ENCODE measurements around the gene UBAP1L. TPM values are rescaled to one million over a fixed set of nuclear protein-coding genes. Genes with fewer than 3 reads are reported as not detected.

UBAP1L gene
- total RNA-seq, 1 donor from 2014 or later: 2.3 TPM

- H3K4me1 Mint-ChIP-seq (ENCODE audit: low read depth): peaks cover 68% of the 10 kb centered on the region
- H3K36me3 Mint-ChIP-seq (ENCODE audit: low read depth): no peaks in the 10 kb centered on the region
- DNase-seq (ENCODE audit: low spot score): no peak
Observed at GRCh38 chr15:65068403-65068788, 46.6 kb downstream of the UBAP1L start.

GRCh38 chr15:65067645-65068402 is 47.2 kb downstream of the UBAP1L start, which contains the start of gene RASL12:
Gene RASL12, minus strand, starts transcription at chr15:65067991. Its CDS starts 156 bp downstream, at chr15:65067835.
- H3K27ac Mint-ChIP-seq (ENCODE audit: unreplicated experiment): peak within 1 kb of the TSS; percentile 77
- peaks cover 74% of the 10 kb centered on the region for H3K4me1 Mint-ChIP-seq (ENCODE audit: low read depth)
- no peaks in the 10 kb centered on the region for H3K9me3 Mint-ChIP-seq (ENCODE audit: low read depth)
- no peak for DNase-seq (ENCODE audit: low spot score)
- no peak for TF ChIP-seq CTCF (IDR thresholded peaks at IDR 0.05)
- H3K4me3 Mint-ChIP-seq (ENCODE audit: unreplicated experiment): peak within 1 kb of the TSS; percentile 78
- no peaks in the 10 kb centered on the region for H3K27me3 Mint-ChIP-seq (ENCODE audit: low read depth)
- H3K36me3 Mint-ChIP-seq (ENCODE audit: low read depth): no peaks in the 10 kb centered on the region

More at GRCh38 chr15:65068403-65068788, 46.6 kb downstream of the UBAP1L start:
- H3K27me3 Mint-ChIP-seq (ENCODE audit: low read depth): no peaks in the 10 kb centered on the region
- no peaks in the 10 kb centered on the region for H3K9me3 Mint-ChIP-seq (ENCODE audit: low read depth)
- H3K4me3 Mint-ChIP-seq (ENCODE audit: unreplicated experiment): peak overlapping the region; percentile 48
- no peak for TF ChIP-seq CTCF (IDR thresholded peaks at IDR 0.05)
- peak overlapping the region; percentile 38 for H3K27ac Mint-ChIP-seq (ENCODE audit: unreplicated experiment)

GRCh38 chr15:65067317-65067644 is 47.7 kb downstream of the UBAP1L start:
- Mint-ChIP-seq H3K27ac (ENCODE audit: unreplicated experiment) (peak overlapping the region; percentile 77), H3K27me3 (ENCODE audit: low read depth) (no peaks in the 10 kb centered on the region), H3K4me1 (ENCODE audit: low read depth) (peaks cover 77% of the 10 kb centered on the region), H3K36me3 (ENCODE audit: low read depth) (no peaks in the 10 kb centered on the region), H3K9me3 (ENCODE audit: low read depth) (no peaks in the 10 kb centered on the region), H3K4me3 (ENCODE audit: unreplicated experiment) (peak overlapping the region; percentile 78)
- TF ChIP-seq CTCF (IDR thresholded peaks at IDR 0.05): no peak
- DNase-seq (ENCODE audit: low spot score): no peak

GRCh38 chr15:65066635-65067316 is 48.2 kb downstream of the UBAP1L start:
- H3K36me3 Mint-ChIP-seq (ENCODE audit: low read depth): no peaks in the 10 kb centered on the region
- no peaks in the 10 kb centered on the region for H3K27me3 Mint-ChIP-seq (ENCODE audit: low read depth)
- no peak for DNase-seq (ENCODE audit: low spot score)
- peaks cover 75% of the 10 kb centered on the region for H3K4me1 Mint-ChIP-seq (ENCODE audit: low read depth)
- peak overlapping the region; percentile 77 for H3K27ac Mint-ChIP-seq (ENCODE audit: unreplicated experiment)
- TF ChIP-seq CTCF (IDR thresholded peaks at IDR 0.05): no peak
- H3K9me3 Mint-ChIP-seq (ENCODE audit: low read depth): no peaks in the 10 kb centered on the region
- H3K4me3 Mint-ChIP-seq (ENCODE audit: unreplicated experiment): peak overlapping the region; percentile 78

GRCh38 chr15:65066001-65066634 is 48.9 kb downstream of the UBAP1L start:
- Mint-ChIP-seq H3K36me3 (ENCODE audit: low read depth) (no peaks in the 10 kb centered on the region), H3K27ac (ENCODE audit: unreplicated experiment) (peak overlapping the region; percentile 70), H3K9me3 (ENCODE audit: low read depth) (no peaks in the 10 kb centered on the region), H3K27me3 (ENCODE audit: low read depth) (no peaks in the 10 kb centered on the region), H3K4me3 (ENCODE audit: unreplicated experiment) (peak overlapping the region; percentile 78), H3K4me1 (ENCODE audit: low read depth) (peaks cover 74% of the 10 kb centered on the region)
- no peak for DNase-seq (ENCODE audit: low spot score)
- no peak for TF ChIP-seq CTCF (IDR thresholded peaks at IDR 0.05)

Data from chondrocyte (in vitro differentiated cells).